ENCODE measurements around the gene TUBA1C.
"Not testable (repeated sequence)": the region's sequence is repeated elsewhere in the genome, so short reads cannot be mapped to it uniquely, and the experiment has no call there.

Gene TUBA1C

DNA sequence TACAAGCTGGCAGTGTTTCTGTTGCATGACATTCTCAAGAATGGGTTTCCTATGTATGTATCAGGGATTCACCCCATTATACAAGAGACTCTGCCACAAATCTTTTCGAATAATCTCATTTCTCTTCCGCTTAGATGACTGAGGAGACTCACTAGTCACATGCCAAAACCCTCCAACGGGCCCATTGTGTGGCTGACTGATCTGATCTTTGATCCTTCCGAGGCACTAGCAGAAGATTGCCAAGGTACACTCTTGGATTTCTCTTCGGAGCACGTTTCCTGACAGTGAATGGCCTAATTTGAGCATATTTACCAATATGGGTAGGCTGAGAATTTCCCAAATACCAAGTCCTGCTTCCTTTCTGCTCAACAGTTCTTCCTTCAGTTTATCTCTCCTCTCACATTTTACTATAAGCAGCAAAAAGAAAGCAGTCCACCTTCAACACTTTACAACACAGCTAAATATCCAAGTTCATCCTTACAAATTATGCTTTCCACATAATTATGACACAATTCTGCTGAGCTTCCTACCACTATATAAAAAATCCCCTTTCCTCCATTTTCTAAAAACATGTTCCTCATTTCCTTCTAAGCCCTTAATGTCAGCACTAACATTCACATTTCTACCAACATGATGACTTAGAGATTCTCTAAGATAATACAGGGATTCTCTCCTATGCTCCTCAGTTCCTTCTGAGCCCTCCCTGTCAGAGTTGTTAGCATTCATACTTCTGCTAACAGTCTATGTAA, 41.1 kb downstream of the TUBA1C start:
- in situ Hi-C loops (cut with MboI; ENCODE audit: low sequenced_read_pairs), result no loop called here

DNA sequence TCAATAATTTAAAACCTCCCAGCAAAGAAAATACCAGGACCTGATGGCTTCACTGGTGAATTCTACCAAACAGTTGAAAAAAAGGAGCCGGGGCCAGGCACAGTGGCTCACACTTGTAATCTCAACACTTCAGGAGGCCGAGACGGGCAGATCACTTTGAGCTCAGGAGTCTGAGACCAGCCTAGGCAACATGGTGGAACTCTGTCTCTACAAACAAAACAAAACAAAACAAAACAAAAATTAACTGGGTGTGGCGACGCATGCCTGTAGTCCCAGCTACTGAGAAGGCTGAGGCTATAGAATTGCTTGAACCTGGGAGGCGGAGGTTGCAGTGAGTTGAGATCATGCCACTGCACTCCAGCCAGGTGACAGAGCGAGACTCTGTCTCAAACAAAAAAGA, 44.5 kb downstream of the TUBA1C start:
- in situ Hi-C loops (cut with MboI; ENCODE audit: low sequenced_read_pairs), result no loop called here

DNA sequence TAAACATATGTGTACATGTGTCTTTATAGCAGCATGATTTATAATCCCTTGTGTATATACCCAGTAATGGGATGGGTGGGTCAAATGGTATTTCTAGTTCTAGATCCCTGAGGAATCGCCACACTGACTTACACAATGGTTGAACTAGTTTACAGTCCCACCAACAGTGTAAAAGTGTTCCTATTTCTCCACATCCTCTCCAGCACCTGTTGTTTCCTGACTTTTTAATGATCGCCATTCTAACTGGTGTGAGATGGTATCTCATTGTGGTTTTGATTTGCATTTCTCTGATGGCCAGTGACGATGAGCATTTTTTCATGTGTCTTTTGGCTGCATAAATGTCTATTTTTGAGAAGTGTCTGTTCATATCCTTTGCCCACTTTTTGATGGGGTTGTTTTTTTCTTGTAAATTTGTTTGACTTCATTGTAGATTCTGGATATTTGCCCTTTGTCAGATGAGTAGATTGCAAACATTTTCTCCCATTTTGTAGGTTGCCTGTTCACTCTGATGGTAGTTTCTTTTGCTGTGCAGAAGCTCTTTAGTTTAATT, 45.6 kb downstream of the TUBA1C start:
- in situ Hi-C loops (cut with MboI; ENCODE audit: low sequenced_read_pairs), result not testable (repeated sequence)

DNA sequence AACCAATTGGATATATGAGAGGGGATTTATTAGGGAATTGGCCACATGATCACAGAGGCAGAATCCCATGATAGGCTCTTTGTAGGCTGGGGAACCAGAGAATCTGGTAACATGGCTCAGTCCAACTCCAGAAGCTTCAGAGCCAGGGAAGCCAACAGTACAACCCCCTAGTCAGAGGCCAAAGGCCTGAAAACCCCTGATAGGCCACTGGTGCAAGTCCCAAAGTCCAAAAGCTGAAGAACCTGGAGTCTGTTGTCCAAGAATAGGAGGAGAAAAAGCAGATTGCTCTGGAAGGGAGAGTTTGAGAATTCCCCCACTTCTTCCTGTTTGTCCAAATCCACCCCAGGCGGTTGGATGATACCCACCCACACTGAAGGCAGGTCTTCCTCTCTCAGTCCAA, 49.9 kb downstream of the TUBA1C start:
- in situ Hi-C loops (cut with MboI; ENCODE audit: low sequenced_read_pairs), result no loop called here

DNA sequence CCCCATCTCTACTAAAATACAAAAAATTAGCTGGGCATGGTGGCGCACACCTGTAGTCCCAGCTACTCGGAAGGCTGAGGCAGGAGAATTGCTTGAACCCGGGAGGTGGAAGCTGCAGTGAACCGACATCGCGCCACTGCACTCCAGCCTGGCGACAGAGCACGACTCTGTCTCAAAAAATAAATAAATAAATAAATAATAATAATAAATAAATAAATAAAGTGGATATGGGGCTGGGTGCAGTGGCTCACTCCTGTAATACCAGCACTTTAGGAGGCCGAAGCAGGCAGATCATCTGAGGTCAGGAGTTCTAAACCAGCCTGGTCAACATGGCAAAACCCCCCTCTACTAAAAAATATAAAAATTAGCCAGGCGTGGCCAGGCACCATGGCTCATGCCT, 52.2 kb downstream of the TUBA1C start:
- in situ Hi-C loops (cut with MboI; ENCODE audit: low sequenced_read_pairs), result not testable (repeated sequence)

DNA sequence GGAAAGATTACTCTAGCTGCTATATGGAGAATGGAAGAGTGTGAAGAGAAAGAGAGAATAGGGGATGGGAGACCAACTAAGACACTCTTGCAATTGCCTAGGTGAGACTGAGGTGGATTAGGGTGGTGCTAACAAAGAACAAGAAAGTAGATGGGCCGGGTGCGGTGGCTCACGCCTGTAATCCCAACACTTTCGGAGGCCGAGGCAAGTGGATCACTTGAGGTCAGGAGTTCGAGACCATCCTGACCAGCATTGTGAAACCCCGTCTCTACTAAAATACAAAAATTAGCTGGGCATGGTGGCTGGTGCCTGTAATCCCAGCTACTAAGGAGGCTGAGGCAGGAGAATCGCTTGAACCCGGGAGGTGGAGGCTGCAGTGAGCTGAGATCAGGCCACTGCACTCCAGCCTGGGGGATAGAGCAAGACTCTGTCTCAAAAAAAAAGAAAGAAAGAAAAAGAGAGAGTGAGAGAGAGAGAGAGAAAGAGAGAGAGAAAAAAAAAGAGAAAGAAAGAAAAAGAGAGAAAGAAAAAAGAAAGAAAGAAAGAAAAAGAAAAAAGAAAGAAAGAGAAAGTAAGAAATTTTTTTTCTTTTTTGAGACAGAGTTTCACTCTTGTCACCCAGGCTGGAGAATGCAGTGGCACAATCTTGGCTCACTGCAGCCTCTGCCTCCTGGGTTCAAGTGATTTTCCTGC, 55.7 kb downstream of the TUBA1C start:
- in situ Hi-C loops (cut with MboI; ENCODE audit: low sequenced_read_pairs), result not testable (repeated sequence)

DNA sequence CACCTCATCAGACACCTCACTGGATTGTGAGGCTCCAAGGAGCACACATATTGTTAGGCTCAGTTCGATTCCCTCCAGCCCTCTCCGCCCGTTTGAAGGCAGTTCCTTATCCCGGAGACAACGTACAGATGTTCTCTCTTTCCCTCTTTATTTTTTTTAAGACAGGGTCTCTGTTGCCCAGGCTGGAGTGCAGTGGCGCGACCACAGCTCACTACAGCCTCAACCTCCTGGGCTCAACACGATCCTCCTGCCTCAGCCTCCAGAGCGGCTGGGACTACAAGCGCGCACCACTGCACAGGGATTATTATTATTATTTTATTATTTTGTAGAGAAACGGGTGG, 57.5 kb downstream of the TUBA1C start:
- in situ Hi-C loops (cut with MboI; ENCODE audit: low sequenced_read_pairs), result no loop called here

DNA sequence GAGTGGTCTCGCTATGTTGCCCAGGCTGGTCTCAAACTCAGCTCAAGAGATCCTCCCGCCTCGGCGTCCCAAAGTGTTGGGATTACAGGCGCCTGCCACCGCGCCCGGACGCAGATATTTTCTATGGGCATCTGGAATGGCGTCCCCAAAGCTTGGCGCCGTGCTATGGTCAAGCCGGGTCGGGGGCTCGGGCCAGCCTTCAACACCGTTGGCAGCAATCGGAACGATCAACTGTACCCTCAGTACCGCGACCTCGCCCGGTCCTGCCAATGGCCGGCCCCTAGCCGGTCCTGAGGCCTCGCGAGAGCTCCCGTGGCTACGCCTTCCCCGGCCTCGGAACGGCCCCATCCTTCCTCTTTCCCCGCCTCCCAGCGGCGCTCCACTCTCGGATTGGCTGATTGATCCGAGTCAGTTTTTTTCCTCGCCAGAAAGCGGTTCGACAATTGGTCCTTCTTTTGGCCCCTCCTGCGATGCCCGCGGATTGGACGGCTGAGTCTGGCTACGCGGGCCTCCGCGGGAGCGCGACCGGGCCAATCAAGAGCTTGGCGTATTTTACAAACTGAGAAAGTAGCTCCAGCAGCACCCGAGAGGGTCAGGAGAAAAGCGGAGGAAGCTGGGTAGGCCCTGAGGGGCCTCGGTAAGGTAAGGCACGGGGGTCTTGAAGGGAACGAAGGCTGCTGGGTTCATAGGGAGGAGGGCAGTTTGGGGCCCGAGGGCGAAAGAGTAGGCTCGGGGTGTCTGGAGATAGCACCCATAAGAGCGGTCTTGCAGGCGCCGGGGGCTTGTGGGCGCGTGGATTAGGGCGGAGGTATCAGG, 58.0 kb downstream of the TUBA1C start, which contains the start of gene TROAP:
Gene TROAP, plus strand, starts transcription at position 548 of the 816 bp plus-strand sequence. CDS start 354 bp downstream, outside the sequence.
- in situ Hi-C loops (cut with MboI; ENCODE audit: low sequenced_read_pairs), result no loop called here

DNA sequence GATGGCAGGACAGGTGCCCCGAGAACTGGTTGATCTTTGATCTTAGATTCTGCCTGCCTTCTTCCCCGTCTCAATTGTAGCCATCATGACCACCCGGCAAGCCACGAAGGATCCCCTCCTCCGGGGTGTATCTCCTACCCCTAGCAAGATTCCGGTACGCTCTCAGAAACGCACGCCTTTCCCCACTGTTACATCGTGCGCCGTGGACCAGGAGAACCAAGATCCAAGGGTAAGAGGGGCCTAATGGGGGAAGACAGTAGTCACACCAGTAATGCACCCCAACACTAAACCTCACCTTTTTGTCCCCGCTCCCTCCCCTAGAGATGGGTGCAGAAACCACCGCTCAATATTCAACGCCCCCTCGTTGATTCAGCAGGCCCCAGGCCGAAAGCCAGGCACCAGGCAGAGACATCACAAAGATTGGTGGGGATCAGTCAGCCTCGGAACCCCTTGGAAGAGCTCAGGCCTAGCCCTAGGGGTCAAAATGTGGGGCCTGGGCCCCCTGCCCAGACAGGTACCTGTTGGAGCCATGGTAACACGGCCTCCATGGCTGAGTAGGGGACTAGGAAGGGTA, 58.7 kb downstream of the TUBA1C start:
- in situ Hi-C loops (cut with MboI; ENCODE audit: low sequenced_read_pairs), result no loop called here

All from hTERT RPE-1 (cell line).